ENCODE data around the gene HABP4.

Gene HABP4

GRCh38 chr9:96510258-96510657 lies 60.3 kb downstream of the HABP4 start:
- no peaks in the 10 kb centered on the region for H3K36me3 ChIP-seq (ENCODE audit: control insufficient read depth, insufficient read depth, low read length)
- no peaks in the 10 kb centered on the region for H3K27me3 ChIP-seq (ENCODE audit: control insufficient read depth, insufficient read depth, low read length)
- H3K9ac ChIP-seq (ENCODE audit: low read length), result no peak overlapping the region
- no peaks in the 10 kb centered on the region for H3K4me1 ChIP-seq (ENCODE audit: control insufficient read depth, insufficient read depth, low read length)
- H3K4me3 ChIP-seq (ENCODE audit: low read length), result no peak overlapping the region
- H3K27ac ChIP-seq (ENCODE audit: low read depth, low read length), result no peak overlapping the region

GRCh38 chr9:96512240-96512639 lies 62.3 kb downstream of the HABP4 start:
- H3K27ac ChIP-seq (ENCODE audit: low read depth, low read length), result no peak overlapping the region
- no peaks in the 10 kb centered on the region for H3K4me1 ChIP-seq (ENCODE audit: control insufficient read depth, insufficient read depth, low read length)
- H3K27me3 ChIP-seq (ENCODE audit: control insufficient read depth, insufficient read depth, low read length), result no peaks in the 10 kb centered on the region
- no peaks in the 10 kb centered on the region for H3K36me3 ChIP-seq (ENCODE audit: control insufficient read depth, insufficient read depth, low read length)
- H3K9ac ChIP-seq (ENCODE audit: low read length), result no peak overlapping the region
- no peak overlapping the region for H3K4me3 ChIP-seq (ENCODE audit: low read length)

GRCh38 chr9:96513622-96514021 lies 63.7 kb downstream of the HABP4 start:
- Histone ChIP-seq H3K4me3 (ENCODE audit: low read length) (no peak overlapping the region), H3K9ac (ENCODE audit: low read length) (no peak overlapping the region), H3K36me3 (ENCODE audit: control insufficient read depth, insufficient read depth, low read length) (no peaks in the 10 kb centered on the region), H3K27me3 (ENCODE audit: control insufficient read depth, insufficient read depth, low read length) (no peaks in the 10 kb centered on the region), H3K27ac (ENCODE audit: low read depth, low read length) (no peak overlapping the region), H3K4me1 (ENCODE audit: control insufficient read depth, insufficient read depth, low read length) (no peaks in the 10 kb centered on the region)

GRCh38 chr9:96514108-96514799 lies 64.3 kb downstream of the HABP4 start:
- H3K4me1 ChIP-seq (ENCODE audit: control insufficient read depth, insufficient read depth, low read length), result no peaks in the 10 kb centered on the region
- no peak overlapping the region for H3K4me3 ChIP-seq (ENCODE audit: low read length)
- no peak overlapping the region for H3K9ac ChIP-seq (ENCODE audit: low read length)
- H3K27me3 ChIP-seq (ENCODE audit: control insufficient read depth, insufficient read depth, low read length), result no peaks in the 10 kb centered on the region
- no peak overlapping the region for H3K27ac ChIP-seq (ENCODE audit: low read depth, low read length)
- H3K36me3 ChIP-seq (ENCODE audit: control insufficient read depth, insufficient read depth, low read length), result no peaks in the 10 kb centered on the region

- Histone ChIP-seq H3K27me3 (ENCODE audit: control insufficient read depth, insufficient read depth, low read length) (no peaks in the 10 kb centered on the region), H3K36me3 (ENCODE audit: control insufficient read depth, insufficient read depth, low read length) (no peaks in the 10 kb centered on the region), H3K4me1 (ENCODE audit: control insufficient read depth, insufficient read depth, low read length) (no peaks in the 10 kb centered on the region), H3K27ac (ENCODE audit: low read depth, low read length) (no peak overlapping the region), H3K4me3 (ENCODE audit: low read length) (no peak overlapping the region), H3K9ac (ENCODE audit: low read length) (no peak overlapping the region)
Measured at GRCh38 chr9:96514800-96515158, 64.8 kb downstream of the HABP4 start.

GRCh38 chr9:96515621-96516470 lies 65.9 kb downstream of the HABP4 start:
- no peak overlapping the region for H3K9ac ChIP-seq (ENCODE audit: low read length)
- no peak overlapping the region for H3K27ac ChIP-seq (ENCODE audit: low read depth, low read length)
- H3K4me3 ChIP-seq (ENCODE audit: low read length), result no peak overlapping the region
- no peaks in the 10 kb centered on the region for H3K4me1 ChIP-seq (ENCODE audit: control insufficient read depth, insufficient read depth, low read length)
- H3K27me3 ChIP-seq (ENCODE audit: control insufficient read depth, insufficient read depth, low read length), result no peaks in the 10 kb centered on the region
- no peaks in the 10 kb centered on the region for H3K36me3 ChIP-seq (ENCODE audit: control insufficient read depth, insufficient read depth, low read length)

GRCh38 chr9:96519095-96519494 lies 69.1 kb downstream of the HABP4 start:
- no peaks in the 10 kb centered on the region for H3K4me1 ChIP-seq (ENCODE audit: control insufficient read depth, insufficient read depth, low read length)

GRCh38 chr9:96519787-96520186 lies 69.8 kb downstream of the HABP4 start:
- Histone ChIP-seq H3K4me3 (ENCODE audit: low read length) (no peak overlapping the region), H3K27me3 (ENCODE audit: control insufficient read depth, insufficient read depth, low read length) (no peaks in the 10 kb centered on the region), H3K4me1 (ENCODE audit: control insufficient read depth, insufficient read depth, low read length) (no peaks in the 10 kb centered on the region), H3K27ac (ENCODE audit: low read depth, low read length) (no peak overlapping the region), H3K9ac (ENCODE audit: low read length) (no peak overlapping the region), H3K36me3 (ENCODE audit: control insufficient read depth, insufficient read depth, low read length) (no peaks in the 10 kb centered on the region)

More at GRCh38 chr9:96519095-96519494, 69.1 kb downstream of the HABP4 start:
- H3K4me3 ChIP-seq (ENCODE audit: low read length), result no peak overlapping the region
- H3K27me3 ChIP-seq (ENCODE audit: control insufficient read depth, insufficient read depth, low read length), result no peaks in the 10 kb centered on the region
- H3K9ac ChIP-seq (ENCODE audit: low read length), result no peak overlapping the region
- no peak overlapping the region for H3K27ac ChIP-seq (ENCODE audit: low read depth, low read length)
- no peaks in the 10 kb centered on the region for H3K36me3 ChIP-seq (ENCODE audit: control insufficient read depth, insufficient read depth, low read length)

- Histone ChIP-seq H3K27ac (ENCODE audit: low read depth, low read length) (no peak overlapping the region), H3K36me3 (ENCODE audit: control insufficient read depth, insufficient read depth, low read length) (no peaks in the 10 kb centered on the region), H3K4me3 (ENCODE audit: low read length) (no peak overlapping the region), H3K27me3 (ENCODE audit: control insufficient read depth, insufficient read depth, low read length) (no peaks in the 10 kb centered on the region), H3K4me1 (ENCODE audit: control insufficient read depth, insufficient read depth, low read length) (no peaks in the 10 kb centered on the region), H3K9ac (ENCODE audit: low read length) (no peak overlapping the region)
Measured at GRCh38 chr9:96522366-96522765, 72.4 kb downstream of the HABP4 start.

GRCh38 chr9:96523374-96523773 lies 73.4 kb downstream of the HABP4 start:
- Histone ChIP-seq H3K27ac (ENCODE audit: low read depth, low read length) (no peak overlapping the region), H3K9ac (ENCODE audit: low read length) (no peak overlapping the region), H3K4me1 (ENCODE audit: control insufficient read depth, insufficient read depth, low read length) (no peaks in the 10 kb centered on the region), H3K27me3 (ENCODE audit: control insufficient read depth, insufficient read depth, low read length) (no peaks in the 10 kb centered on the region), H3K36me3 (ENCODE audit: control insufficient read depth, insufficient read depth, low read length) (no peaks in the 10 kb centered on the region), H3K4me3 (ENCODE audit: low read length) (no peak overlapping the region)

- Histone ChIP-seq H3K36me3 (ENCODE audit: control insufficient read depth, insufficient read depth, low read length) (no peaks in the 10 kb centered on the region), H3K9ac (ENCODE audit: low read length) (no peak overlapping the region), H3K27ac (ENCODE audit: low read depth, low read length) (no peak overlapping the region), H3K27me3 (ENCODE audit: control insufficient read depth, insufficient read depth, low read length) (no peaks in the 10 kb centered on the region), H3K4me1 (ENCODE audit: control insufficient read depth, insufficient read depth, low read length) (no peaks in the 10 kb centered on the region), H3K4me3 (ENCODE audit: low read length) (no peak overlapping the region)
Measured at GRCh38 chr9:96524045-96524444, 74.1 kb downstream of the HABP4 start.

- Histone ChIP-seq H3K27ac (ENCODE audit: low read depth, low read length) (no peak overlapping the region), H3K36me3 (ENCODE audit: control insufficient read depth, insufficient read depth, low read length) (no peaks in the 10 kb centered on the region), H3K4me3 (ENCODE audit: low read length) (no peak overlapping the region), H3K4me1 (ENCODE audit: control insufficient read depth, insufficient read depth, low read length) (no peaks in the 10 kb centered on the region), H3K9ac (ENCODE audit: low read length) (no peak overlapping the region), H3K27me3 (ENCODE audit: control insufficient read depth, insufficient read depth, low read length) (no peaks in the 10 kb centered on the region)
Measured at GRCh38 chr9:96524764-96525163, 74.8 kb downstream of the HABP4 start.

GRCh38 chr9:96532173-96532572 lies 82.2 kb downstream of the HABP4 start:
- H3K4me3 ChIP-seq (ENCODE audit: low read length), result no peak overlapping the region
- no peaks in the 10 kb centered on the region for H3K27me3 ChIP-seq (ENCODE audit: control insufficient read depth, insufficient read depth, low read length)
- H3K4me1 ChIP-seq (ENCODE audit: control insufficient read depth, insufficient read depth, low read length), result no peaks in the 10 kb centered on the region
- H3K9ac ChIP-seq (ENCODE audit: low read length), result no peak overlapping the region
- no peaks in the 10 kb centered on the region for H3K36me3 ChIP-seq (ENCODE audit: control insufficient read depth, insufficient read depth, low read length)
- H3K27ac ChIP-seq (ENCODE audit: low read depth, low read length), result no peak overlapping the region

Measured in rectal smooth muscle tissue (tissue), 1 donor.